Astrocyte (in vitro differentiated cells and primary cell): ENCODE results near the gene NUP133. TPM values are rescaled to one million over a fixed set of nuclear protein-coding genes. Genes with fewer than 3 reads are reported as not detected.

ENCODE experiments used
- DNase-seq: peaks from one replicate; pipeline ENCODE4 v3.0.0-alpha.2; 2010; ENCODE audit warnings: low read depth
- FAIRE-seq: peaks from 2 replicates; lab custom pipeline; 2011; peaks lifted over from hg19 to GRCh38; lab: Jason Lieb, UNC
- H2AFZ ChIP-seq: 2 replicates; pipeline ENCODE4 v1.6.0; 2012; ENCODE audit warnings: low read depth, low read length, inconsistent platforms
- H3K27ac ChIP-seq: 2 replicates; pipeline ENCODE4 v1.5.1; 2011; ENCODE audit warnings: low read depth, low read length, inconsistent platforms
- H3K27me3 ChIP-seq: 2 replicates; pipeline ENCODE4 v1.6.0; 2011; ENCODE audit warnings: low read length, inconsistent platforms; ENCODE audit not compliant: insufficient read depth
- H3K36me3 ChIP-seq: 2 replicates; pipeline ENCODE4 v1.5.1; 2011; ENCODE audit warnings: low read length, inconsistent platforms; ENCODE audit not compliant: insufficient read depth
- H3K4me1 ChIP-seq: 2 replicates; pipeline ENCODE4 v1.5.1; 2011; ENCODE audit warnings: low read length, inconsistent platforms; ENCODE audit not compliant: insufficient read depth
- H3K4me2 ChIP-seq: 2 replicates; pipeline ENCODE4 v1.6.0; 2012; ENCODE audit warnings: low read length, inconsistent platforms
- H3K4me3 ChIP-seq: 2 replicates; pipeline ENCODE4 v1.5.1; 2011; ENCODE audit warnings: low read depth, mild to moderate bottlenecking, low read length, inconsistent platforms; ENCODE audit not compliant: insufficient read depth
- H3K79me2 ChIP-seq: 2 replicates; pipeline ENCODE4 v1.6.0; 2012; ENCODE audit warnings: mild to moderate bottlenecking, low read length, inconsistent platforms; ENCODE audit not compliant: insufficient read depth
- H3K9ac ChIP-seq: 2 replicates; pipeline ENCODE4 v1.6.0; 2012; ENCODE audit warnings: mild to moderate bottlenecking, low read length, inconsistent platforms
- H3K9me3 ChIP-seq: 2 replicates; pipeline ENCODE4 v1.5.1; 2012; ENCODE audit warnings: low read depth, mild to moderate bottlenecking, low read length, inconsistent platforms; ENCODE audit not compliant: insufficient read depth
- H4K20me1 ChIP-seq: 2 replicates; pipeline ENCODE4 v1.6.0; 2012; ENCODE audit warnings: low read length, inconsistent platforms; ENCODE audit not compliant: insufficient read depth
- H3K27ac Mint-ChIP-seq: one replicate; pipeline ENCODE4 v1.8.0; 2021; ENCODE audit warnings: mild to moderate bottlenecking, mixed read lengths; ENCODE audit not compliant: unreplicated experiment
- H3K27me3 Mint-ChIP-seq: one replicate; pipeline ENCODE4 v1.8.0; 2021; ENCODE audit warnings: low read depth, mixed read lengths; ENCODE audit not compliant: unreplicated experiment
- H3K36me3 Mint-ChIP-seq: one replicate; pipeline ENCODE4 v1.8.0; 2021; ENCODE audit warnings: low read depth, mixed read lengths; ENCODE audit not compliant: unreplicated experiment
- H3K4me1 Mint-ChIP-seq: one replicate; pipeline ENCODE4 v1.8.0; 2021; ENCODE audit warnings: low read depth, mixed read lengths; ENCODE audit not compliant: unreplicated experiment
- H3K4me3 Mint-ChIP-seq: one replicate; pipeline ENCODE4 v1.8.0; 2021; ENCODE audit warnings: mild to moderate bottlenecking, moderate library complexity, mixed read lengths; ENCODE audit not compliant: unreplicated experiment
- H3K9me3 Mint-ChIP-seq: one replicate; pipeline ENCODE4 v1.8.0; 2021; ENCODE audit warnings: mild to moderate bottlenecking, mixed read lengths; ENCODE audit not compliant: unreplicated experiment
- EZH2 ChIP-seq: IDR thresholded peaks from 2 replicates; pipeline ENCODE4 v1.6.1; 2012; ENCODE audit warnings: mild to moderate bottlenecking, low read length, inconsistent platforms; ENCODE audit not compliant: insufficient read depth
- total RNA-seq: library from RNA; stranded (reverse); gene quantifications from 2 replicates; pipeline ENCODE4 v1.2.1, GENCODE V29; 2021
- TF ChIP-seq, protein P1 (sequence below): IDR thresholded peaks from 2 replicates; pipeline ENCODE4 v1.5.1; 2011; ENCODE audit warnings: low read depth, mild to moderate bottlenecking, inconsistent platforms, low read length, moderate library complexity; ENCODE audit not compliant: insufficient read depth

Gene NUP133
- total RNA-seq, 1 donor from 2014 or later: 35.1 TPM

GRCh38 chr1:229509576-229509975, 1.4 kb upstream of the NUP133 start:
- Histone ChIP-seq H3K4me2 (peak overlapping the region; percentile 96), H2AFZ (peak overlapping the region; percentile 99), H3K27ac (no peak overlapping the region), H3K27me3 (no peaks in the 10 kb centered on the region), H3K4me1 (peaks cover 21% of the 10 kb centered on the region), H3K4me3 (no peak overlapping the region), H3K79me2 (peaks cover 33% of the 10 kb centered on the region), H3K9me3 (no peaks in the 10 kb centered on the region), H4K20me1 (no peaks in the 10 kb centered on the region), H3K36me3 (peaks cover 2% of the 10 kb centered on the region), H3K9ac (no peak overlapping the region)
- peak overlapping the region; percentile 94 for H3K4me3 Mint-ChIP-seq
- H3K9me3 Mint-ChIP-seq: no peaks in the 10 kb centered on the region
- no peak for TF ChIP-seq EZH2
- TF ChIP-seq, protein P1, sequence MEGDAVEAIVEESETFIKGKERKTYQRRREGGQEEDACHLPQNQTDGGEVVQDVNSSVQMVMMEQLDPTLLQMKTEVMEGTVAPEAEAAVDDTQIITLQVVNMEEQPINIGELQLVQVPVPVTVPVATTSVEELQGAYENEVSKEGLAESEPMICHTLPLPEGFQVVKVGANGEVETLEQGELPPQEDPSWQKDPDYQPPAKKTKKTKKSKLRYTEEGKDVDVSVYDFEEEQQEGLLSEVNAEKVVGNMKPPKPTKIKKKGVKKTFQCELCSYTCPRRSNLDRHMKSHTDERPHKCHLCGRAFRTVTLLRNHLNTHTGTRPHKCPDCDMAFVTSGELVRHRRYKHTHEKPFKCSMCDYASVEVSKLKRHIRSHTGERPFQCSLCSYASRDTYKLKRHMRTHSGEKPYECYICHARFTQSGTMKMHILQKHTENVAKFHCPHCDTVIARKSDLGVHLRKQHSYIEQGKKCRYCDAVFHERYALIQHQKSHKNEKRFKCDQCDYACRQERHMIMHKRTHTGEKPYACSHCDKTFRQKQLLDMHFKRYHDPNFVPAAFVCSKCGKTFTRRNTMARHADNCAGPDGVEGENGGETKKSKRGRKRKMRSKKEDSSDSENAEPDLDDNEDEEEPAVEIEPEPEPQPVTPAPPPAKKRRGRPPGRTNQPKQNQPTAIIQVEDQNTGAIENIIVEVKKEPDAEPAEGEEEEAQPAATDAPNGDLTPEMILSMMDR: no peak
- peak; percentile 61 for DNase-seq
- peaks cover 17% of the 10 kb centered on the region for H3K4me1 Mint-ChIP-seq
- H3K27me3 Mint-ChIP-seq: no peaks in the 10 kb centered on the region
- peak overlapping the region; percentile 100 for H3K27ac Mint-ChIP-seq
- FAIRE-seq: no peak
- no peaks in the 10 kb centered on the region for H3K36me3 Mint-ChIP-seq

DNA sequence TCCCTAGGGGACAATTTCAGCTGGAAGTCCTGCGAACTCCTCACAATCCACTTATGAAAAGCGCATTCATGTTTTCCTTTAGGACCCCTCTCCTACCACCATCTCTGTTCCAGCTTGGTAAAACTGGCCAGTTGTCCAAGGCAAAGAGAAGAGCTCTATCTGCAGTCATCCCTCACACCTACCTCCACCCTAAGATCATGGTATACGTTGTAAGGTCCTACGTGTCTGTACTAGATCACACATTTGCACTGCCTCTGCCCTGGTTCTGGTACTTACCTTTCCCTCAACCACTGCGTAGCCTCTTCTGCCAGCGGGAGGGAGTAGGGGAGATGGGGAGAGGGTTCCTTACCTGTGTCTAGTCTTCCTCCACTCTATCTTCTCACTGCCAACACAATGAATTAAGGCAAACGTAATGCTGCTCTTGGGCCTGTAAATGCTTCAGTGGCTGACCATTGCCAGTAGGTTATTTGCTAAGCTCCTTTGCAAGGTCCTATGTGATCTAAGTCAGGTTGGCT, 739 bp upstream of the NUP133 start:
- Histone ChIP-seq H3K79me2 (peaks cover 37% of the 10 kb centered on the region), H3K27ac (peak overlapping the region; percentile 89), H3K9me3 (no peaks in the 10 kb centered on the region), H4K20me1 (no peaks in the 10 kb centered on the region), H3K4me3 (peak overlapping the region; percentile 91), H2AFZ (peak overlapping the region; percentile 99), H3K27me3 (no peaks in the 10 kb centered on the region), H3K4me2 (peak overlapping the region; percentile 96), H3K36me3 (peaks cover 4% of the 10 kb centered on the region), H3K9ac (peak overlapping the region; percentile 92), H3K4me1 (peaks cover 21% of the 10 kb centered on the region)
- peaks cover 17% of the 10 kb centered on the region for H3K4me1 Mint-ChIP-seq
- H3K9me3 Mint-ChIP-seq: no peaks in the 10 kb centered on the region
- H3K36me3 Mint-ChIP-seq: no peaks in the 10 kb centered on the region
- FAIRE-seq: no peak
- DNase-seq: no peak
- peak overlapping the region; percentile 94 for H3K4me3 Mint-ChIP-seq
- peak overlapping the region; percentile 100 for H3K27ac Mint-ChIP-seq
- TF ChIP-seq, protein P1: no peak
- TF ChIP-seq EZH2: no peak
- no peaks in the 10 kb centered on the region for H3K27me3 Mint-ChIP-seq

DNA sequence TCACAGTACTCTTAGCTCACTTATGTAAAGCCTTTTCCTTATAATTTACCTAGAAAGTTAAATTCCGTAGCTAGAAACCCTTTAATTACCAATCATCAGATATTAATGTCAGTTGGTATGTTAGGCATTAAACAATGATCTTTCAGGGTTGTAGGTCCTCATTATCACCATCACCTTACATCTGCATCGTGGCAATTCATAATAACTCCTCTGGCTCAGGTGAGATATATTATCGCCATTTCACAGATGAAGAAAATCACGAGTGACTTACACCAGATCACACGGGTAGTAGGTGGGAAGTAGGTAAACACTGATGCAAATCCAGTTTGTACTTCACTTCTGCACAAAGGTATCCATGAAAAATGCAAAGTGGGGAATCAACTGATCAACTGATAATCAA, 639 bp downstream of the NUP133 start:
- Histone ChIP-seq H3K79me2 (peaks cover 42% of the 10 kb centered on the region), H3K4me2 (peak overlapping the region; percentile 96), H3K4me1 (peaks cover 21% of the 10 kb centered on the region), H3K27me3 (no peaks in the 10 kb centered on the region), H4K20me1 (no peaks in the 10 kb centered on the region), H3K36me3 (peaks cover 4% of the 10 kb centered on the region), H2AFZ (peak overlapping the region; percentile 99), H3K27ac (peak overlapping the region; percentile 89), H3K4me3 (peak overlapping the region; percentile 91), H3K9ac (peak overlapping the region; percentile 92), H3K9me3 (no peaks in the 10 kb centered on the region)
- Mint-ChIP-seq H3K9me3 (no peaks in the 10 kb centered on the region), H3K27ac (peak overlapping the region; percentile 89), H3K27me3 (no peaks in the 10 kb centered on the region), H3K36me3 (no peaks in the 10 kb centered on the region), H3K4me3 (peak overlapping the region; percentile 94), H3K4me1 (peaks cover 17% of the 10 kb centered on the region)
- no peak for FAIRE-seq
- no peak for TF ChIP-seq EZH2
- TF ChIP-seq, protein P1: no peak
- DNase-seq: no peak
